Measurements from ENCODE around the gene GBP4.

The GBP4 gene

DNA sequence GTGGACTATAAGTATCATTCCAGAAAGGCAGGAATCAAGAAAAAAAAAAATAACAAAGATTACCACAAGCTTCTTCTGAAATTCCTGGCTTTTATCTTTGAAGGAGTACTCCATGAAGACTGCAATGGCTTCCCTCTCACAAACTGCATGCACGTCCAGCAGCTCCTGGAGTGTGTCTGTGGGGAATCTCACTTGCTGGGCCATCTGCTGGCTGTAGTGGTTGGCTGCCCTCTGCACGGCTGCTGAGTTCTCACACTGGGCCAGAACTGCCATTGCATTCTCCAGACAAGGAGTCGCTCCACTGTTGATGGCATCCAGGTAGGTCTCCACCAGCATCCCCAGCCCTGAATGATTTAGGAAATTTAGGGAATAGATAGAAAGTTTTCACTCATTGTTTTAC lies 49.5 kb downstream of the GBP4 start:
- TF ChIP-seq ZFX (IDR thresholded peaks at IDR 0.05; ENCODE audit: borderline replicate concordance) (no peak), CTCF (IDR thresholded peaks at IDR 0.05) (no peak)

DNA sequence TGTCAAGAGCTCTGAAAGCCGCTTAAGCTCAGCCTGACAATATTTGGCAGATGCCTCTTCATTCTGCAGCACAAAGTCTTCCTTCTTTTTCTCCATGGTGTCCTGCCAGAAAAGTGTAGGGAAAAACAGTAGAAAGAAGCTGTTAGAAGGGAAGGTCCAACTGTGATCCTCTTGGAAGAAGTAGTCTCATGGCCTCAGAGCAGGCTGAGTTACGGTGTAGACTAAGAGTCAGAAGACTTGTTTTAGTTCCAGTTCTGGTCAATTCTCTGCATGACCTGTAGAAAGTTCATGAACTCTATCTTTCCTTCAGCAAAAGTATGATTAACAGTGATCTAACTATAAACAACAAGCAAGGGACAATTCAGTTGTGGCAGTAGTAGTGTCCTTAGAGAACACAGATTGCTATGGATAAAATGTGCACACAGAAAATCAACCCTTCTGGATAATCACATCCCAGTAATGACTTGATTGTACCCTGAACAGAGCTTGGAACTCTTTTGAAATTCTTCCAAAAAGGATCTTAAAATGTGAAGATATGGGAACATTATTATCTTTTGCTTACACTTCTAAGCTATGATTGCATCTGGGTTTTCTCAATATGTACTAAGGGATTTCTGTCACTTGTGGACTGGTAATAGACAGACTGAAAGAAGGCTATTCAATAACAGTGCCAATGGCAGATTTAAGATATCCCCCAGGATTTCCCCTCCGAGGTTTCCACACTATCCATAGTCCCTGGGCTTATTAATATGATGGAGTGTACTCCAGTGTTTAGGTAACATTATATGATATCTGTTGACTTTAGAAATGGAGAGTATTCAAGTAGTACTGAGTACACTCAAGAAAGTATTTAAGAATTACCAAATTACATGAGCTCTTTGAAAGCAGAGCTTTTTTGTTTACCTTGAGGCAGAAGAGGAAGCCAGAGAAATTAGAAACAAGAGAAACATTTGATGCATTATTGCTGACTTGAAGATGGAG lies 50.8 kb downstream of the GBP4 start:
- TF ChIP-seq CTCF (IDR thresholded peaks at IDR 0.05) = no peak
- no peak for TF ChIP-seq ZFX (IDR thresholded peaks at IDR 0.05; ENCODE audit: borderline replicate concordance)
- H3K27ac ChIP-seq = no peak overlapping the region

More for the DNA sequence above, 49.5 kb downstream of the GBP4 start:
- no peak overlapping the region for H3K27ac ChIP-seq

- H3K27ac ChIP-seq = no peak overlapping the region
- TF ChIP-seq CTCF (IDR thresholded peaks at IDR 0.05) (no peak), ZFX (IDR thresholded peaks at IDR 0.05; ENCODE audit: borderline replicate concordance) (no peak)
These were observed 52.0 kb downstream of the GBP4 start for GRCh38 chr1:89146721-89147120.

DNA sequence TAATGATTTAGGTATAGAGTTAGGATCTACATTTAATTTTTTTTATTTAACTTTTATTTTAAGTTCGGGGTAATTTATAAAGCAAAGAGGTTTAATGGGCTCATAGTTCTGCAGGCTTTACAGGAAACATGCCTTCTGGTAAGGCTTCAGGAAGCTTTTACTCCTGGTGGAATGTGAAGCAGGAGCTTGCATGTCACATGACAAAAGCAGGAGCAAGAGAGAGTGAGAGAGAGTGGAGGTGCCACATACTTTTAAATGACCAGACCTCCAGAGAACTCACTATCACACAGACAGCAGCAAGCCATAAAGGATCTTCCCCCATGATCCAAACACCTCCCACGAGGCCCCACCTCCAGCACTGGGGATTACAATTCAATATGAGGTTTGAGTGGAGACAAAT lies 55.3 kb downstream of the GBP4 start:
- no peak for TF ChIP-seq ZFX (IDR thresholded peaks at IDR 0.05; ENCODE audit: borderline replicate concordance)

GRCh38 chr1:89142160-89142559 lies 56.6 kb downstream of the GBP4 start:
- no peak for TF ChIP-seq ZFX (IDR thresholded peaks at IDR 0.05; ENCODE audit: borderline replicate concordance)
- TF ChIP-seq CTCF (IDR thresholded peaks at IDR 0.05) = no peak
- H3K27ac ChIP-seq = no peak overlapping the region

More for the DNA sequence above, 55.3 kb downstream of the GBP4 start:
- H3K27ac ChIP-seq = no peak overlapping the region

DNA sequence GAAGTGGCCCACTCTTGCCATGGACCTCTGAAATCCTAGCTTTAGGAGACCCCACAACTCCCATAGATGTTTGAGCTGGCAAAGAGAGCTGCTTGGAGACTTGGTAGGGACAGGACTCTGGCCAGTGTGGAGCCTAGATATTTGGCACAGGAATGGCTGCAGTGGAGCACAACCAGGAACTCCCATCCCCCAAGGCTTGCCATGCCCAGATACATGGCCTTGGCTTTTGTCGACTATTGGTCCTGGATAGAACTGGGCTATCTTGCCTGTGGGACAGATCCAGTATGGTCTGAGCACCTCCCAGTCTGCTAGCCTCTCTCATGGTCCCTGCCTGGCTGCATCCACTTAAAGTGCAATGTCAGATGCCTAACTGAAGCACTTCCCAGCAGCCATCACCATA lies 65.0 kb downstream of the GBP4 start:
- TF ChIP-seq ZFX (IDR thresholded peaks at IDR 0.05; ENCODE audit: borderline replicate concordance) = no peak
- no peak for TF ChIP-seq CTCF (IDR thresholded peaks at IDR 0.05)
- H3K27ac ChIP-seq = no peak overlapping the region

Data from 22Rv1 (cell line).